ENCODE data around the gene EDRF1.

The EDRF1 gene

GRCh38 chr10:125781374-125781773, 61.9 kb downstream of the EDRF1 start:
- H3K36me3 Mint-ChIP-seq (ENCODE audit: low read depth) = no peaks in the 10 kb centered on the region

GRCh38 chr10:125782054-125782453, 62.5 kb downstream of the EDRF1 start:
- no peak overlapping the region for H3K27ac Mint-ChIP-seq
- H3K4me1 Mint-ChIP-seq (ENCODE audit: low read depth) = peaks cover 4% of the 10 kb centered on the region
- peaks cover under 1% of the 10 kb centered on the region for H3K36me3 Mint-ChIP-seq (ENCODE audit: low read depth)

More at GRCh38 chr10:125781374-125781773, 61.9 kb downstream of the EDRF1 start:
- Mint-ChIP-seq H3K27ac (no peak overlapping the region), H3K9me3 (no peaks in the 10 kb centered on the region), H3K4me1 (ENCODE audit: low read depth) (no peaks in the 10 kb centered on the region), H3K27me3 (peaks cover 9% of the 10 kb centered on the region), H3K4me3 (no peak overlapping the region)
- DNase-seq = no peak

GRCh38 chr10:125782616-125783015, 63.1 kb downstream of the EDRF1 start:
- peaks cover 4% of the 10 kb centered on the region for H3K27me3 Mint-ChIP-seq
- DNase-seq = no peak
- no peak overlapping the region for H3K27ac Mint-ChIP-seq
- H3K9me3 Mint-ChIP-seq = no peaks in the 10 kb centered on the region
- H3K4me1 Mint-ChIP-seq (ENCODE audit: low read depth) = peaks cover 9% of the 10 kb centered on the region
- peaks cover 3% of the 10 kb centered on the region for H3K36me3 Mint-ChIP-seq (ENCODE audit: low read depth)
- no peak overlapping the region for H3K4me3 Mint-ChIP-seq

More at GRCh38 chr10:125782054-125782453, 62.5 kb downstream of the EDRF1 start:
- Mint-ChIP-seq H3K4me3 (no peak overlapping the region), H3K27me3 (peaks cover 9% of the 10 kb centered on the region), H3K9me3 (no peaks in the 10 kb centered on the region)
- no peak for DNase-seq

DNA sequence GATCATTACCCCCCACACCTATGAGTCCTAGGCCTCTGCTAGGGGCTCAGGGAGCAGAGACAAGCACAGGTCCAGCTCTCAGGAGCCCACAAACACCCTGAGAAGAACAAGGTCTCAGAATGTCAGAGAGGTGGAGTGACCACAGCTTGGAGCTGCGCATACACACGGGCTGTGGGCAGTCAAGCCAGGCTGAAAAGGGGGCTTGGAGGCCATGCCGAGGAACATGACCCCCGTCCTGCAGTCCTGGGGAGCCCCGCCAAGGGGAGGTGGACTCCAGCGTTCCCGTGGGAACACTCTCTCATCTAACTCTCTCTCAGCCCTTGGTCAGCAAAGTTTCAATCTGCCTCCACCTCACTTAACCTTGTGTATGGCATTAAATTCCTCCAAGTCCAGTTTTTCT, 63.9 kb downstream of the EDRF1 start:
- peaks cover 7% of the 10 kb centered on the region for H3K36me3 Mint-ChIP-seq (ENCODE audit: low read depth)
- H3K27me3 Mint-ChIP-seq = no peaks in the 10 kb centered on the region
- peaks cover 17% of the 10 kb centered on the region for H3K4me1 Mint-ChIP-seq (ENCODE audit: low read depth)
- H3K27ac Mint-ChIP-seq = no peak overlapping the region
- no peak overlapping the region for H3K4me3 Mint-ChIP-seq
- no peak for DNase-seq
- H3K9me3 Mint-ChIP-seq = no peaks in the 10 kb centered on the region

DNA sequence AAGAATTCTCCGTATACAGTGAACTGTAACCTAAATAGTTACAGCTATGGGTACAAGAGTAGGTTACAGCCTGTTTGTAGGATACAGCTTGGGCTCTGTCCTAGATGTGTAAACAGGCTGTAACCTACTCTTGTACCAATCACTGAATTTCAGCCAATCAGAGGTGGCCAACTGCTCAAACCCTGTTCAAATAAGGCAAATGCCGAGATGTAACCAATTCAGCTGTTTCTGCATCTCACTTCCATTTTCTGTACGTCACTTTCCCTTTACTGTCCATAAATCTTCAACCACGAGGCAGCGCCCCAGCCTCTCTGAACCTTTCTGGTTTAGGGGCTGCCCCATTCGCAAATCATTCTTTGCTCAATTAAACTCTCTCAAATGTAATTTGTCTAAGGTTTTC, 64.4 kb downstream of the EDRF1 start:
- H3K4me1 Mint-ChIP-seq (ENCODE audit: low read depth) = peaks cover 23% of the 10 kb centered on the region
- no peaks in the 10 kb centered on the region for H3K27me3 Mint-ChIP-seq
- H3K9me3 Mint-ChIP-seq = no peaks in the 10 kb centered on the region
- H3K36me3 Mint-ChIP-seq (ENCODE audit: low read depth) = peaks cover 13% of the 10 kb centered on the region
- H3K27ac Mint-ChIP-seq = no peak overlapping the region
- no peak overlapping the region for H3K4me3 Mint-ChIP-seq
- no peak for DNase-seq

DNA sequence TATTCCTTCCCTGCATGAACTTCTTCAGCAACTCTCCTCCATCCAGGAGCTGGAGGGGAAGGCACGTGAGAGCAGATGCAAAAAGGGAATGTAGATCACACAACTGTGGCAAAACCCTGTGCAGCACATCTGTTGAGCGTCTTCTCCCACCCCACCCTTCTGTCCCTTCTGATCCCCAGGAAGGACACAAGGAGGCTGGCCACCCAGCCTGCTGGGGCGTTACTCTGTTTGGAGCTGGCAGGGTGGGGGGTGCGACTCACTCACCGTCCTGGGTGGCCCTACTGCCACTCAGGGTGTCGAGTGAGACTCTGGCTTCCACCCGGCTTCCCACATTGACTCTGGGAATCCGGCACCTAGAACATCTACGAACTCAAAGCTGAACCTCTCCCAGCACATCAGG, 66.3 kb downstream of the EDRF1 start:
- Mint-ChIP-seq H3K4me1 (ENCODE audit: low read depth) (peaks cover 28% of the 10 kb centered on the region), H3K27me3 (no peaks in the 10 kb centered on the region), H3K9me3 (no peaks in the 10 kb centered on the region), H3K4me3 (no peak overlapping the region), H3K27ac (no peak overlapping the region), H3K36me3 (ENCODE audit: low read depth) (peaks cover 24% of the 10 kb centered on the region)
- no peak for DNase-seq

DNA sequence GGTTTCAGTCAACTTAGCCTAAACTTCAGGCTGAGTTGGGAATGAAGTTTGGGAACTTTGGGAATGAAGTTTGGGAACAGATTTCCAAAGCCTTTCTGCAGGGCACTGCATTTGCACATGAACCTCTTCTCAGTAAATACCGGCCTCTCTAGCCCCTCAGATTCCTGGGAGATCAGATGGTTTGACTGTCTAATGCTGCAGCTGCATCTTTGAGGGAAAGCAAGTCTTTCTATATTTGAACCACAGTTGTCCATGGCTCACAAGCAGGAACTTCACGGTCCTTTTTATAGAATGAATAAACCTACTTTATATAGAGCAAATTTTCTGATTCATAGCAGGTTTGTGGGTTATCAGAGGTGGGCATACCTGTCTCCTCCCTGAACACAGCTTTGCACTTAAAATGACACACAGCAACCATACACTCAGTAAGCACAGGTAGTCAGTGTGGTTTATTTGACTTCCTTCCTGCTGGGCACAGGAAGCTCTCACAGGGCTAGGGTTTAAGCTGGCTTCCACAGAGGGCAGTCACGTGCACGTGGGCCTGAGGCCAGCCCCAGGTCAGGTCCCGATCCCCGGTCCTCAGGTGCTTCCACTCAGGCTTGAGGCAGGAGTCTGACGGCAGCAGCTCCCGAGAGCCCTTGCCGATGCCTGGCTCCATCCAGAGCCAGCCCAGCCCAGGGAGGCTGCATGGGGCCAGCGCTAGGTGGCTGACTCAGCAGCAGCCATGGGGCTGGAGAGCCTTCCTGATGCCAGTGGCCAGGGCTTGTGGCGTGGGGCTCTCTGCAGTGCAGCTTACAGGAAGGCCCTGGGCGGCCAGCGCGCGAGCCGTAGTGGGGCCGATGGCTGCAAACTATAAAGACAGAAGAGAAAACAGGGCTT, 68.9 kb downstream of the EDRF1 start:
- no peaks in the 10 kb centered on the region for H3K9me3 Mint-ChIP-seq
- peaks cover 28% of the 10 kb centered on the region for H3K4me1 Mint-ChIP-seq (ENCODE audit: low read depth)
- H3K27ac Mint-ChIP-seq = peak overlapping the region; percentile 68
- H3K36me3 Mint-ChIP-seq (ENCODE audit: low read depth) = peaks cover 45% of the 10 kb centered on the region
- no peak for DNase-seq
- H3K4me3 Mint-ChIP-seq = no peak overlapping the region
- H3K27me3 Mint-ChIP-seq = no peaks in the 10 kb centered on the region

GRCh38 chr10:125792342-125793300, 73.1 kb downstream of the EDRF1 start:
- Mint-ChIP-seq H3K27me3 (no peaks in the 10 kb centered on the region), H3K27ac (no peak overlapping the region), H3K4me3 (no peak overlapping the region), H3K4me1 (ENCODE audit: low read depth) (peaks cover 19% of the 10 kb centered on the region), H3K9me3 (no peaks in the 10 kb centered on the region), H3K36me3 (ENCODE audit: low read depth) (peaks cover 77% of the 10 kb centered on the region)
- no peak for DNase-seq

DNA sequence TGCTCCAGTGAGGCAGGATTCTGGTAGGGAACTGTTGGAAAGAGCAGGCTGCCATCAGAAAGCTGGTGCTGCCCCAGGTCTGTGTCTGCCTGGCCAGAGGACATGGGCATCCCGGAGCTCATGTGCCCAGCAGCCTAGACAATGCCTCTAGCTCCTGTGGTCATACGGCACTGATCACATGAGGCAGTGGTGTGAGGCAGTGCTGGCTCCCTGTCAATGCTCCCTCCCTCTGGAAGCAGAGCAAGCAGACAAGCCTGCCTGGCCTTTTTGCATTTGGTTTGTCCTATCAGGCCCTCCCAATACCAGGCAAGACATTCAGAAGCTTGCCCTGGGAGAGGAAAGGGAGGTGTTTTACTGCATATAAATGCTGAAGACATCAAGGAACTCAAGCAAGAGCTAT, 75.6 kb downstream of the EDRF1 start:
- no peaks in the 10 kb centered on the region for H3K4me1 Mint-ChIP-seq (ENCODE audit: low read depth)
- DNase-seq = no peak
- peaks cover 75% of the 10 kb centered on the region for H3K36me3 Mint-ChIP-seq (ENCODE audit: low read depth)
- H3K27me3 Mint-ChIP-seq = no peaks in the 10 kb centered on the region
- H3K4me3 Mint-ChIP-seq = no peak overlapping the region
- H3K27ac Mint-ChIP-seq = no peak overlapping the region
- H3K9me3 Mint-ChIP-seq = no peaks in the 10 kb centered on the region

DNA sequence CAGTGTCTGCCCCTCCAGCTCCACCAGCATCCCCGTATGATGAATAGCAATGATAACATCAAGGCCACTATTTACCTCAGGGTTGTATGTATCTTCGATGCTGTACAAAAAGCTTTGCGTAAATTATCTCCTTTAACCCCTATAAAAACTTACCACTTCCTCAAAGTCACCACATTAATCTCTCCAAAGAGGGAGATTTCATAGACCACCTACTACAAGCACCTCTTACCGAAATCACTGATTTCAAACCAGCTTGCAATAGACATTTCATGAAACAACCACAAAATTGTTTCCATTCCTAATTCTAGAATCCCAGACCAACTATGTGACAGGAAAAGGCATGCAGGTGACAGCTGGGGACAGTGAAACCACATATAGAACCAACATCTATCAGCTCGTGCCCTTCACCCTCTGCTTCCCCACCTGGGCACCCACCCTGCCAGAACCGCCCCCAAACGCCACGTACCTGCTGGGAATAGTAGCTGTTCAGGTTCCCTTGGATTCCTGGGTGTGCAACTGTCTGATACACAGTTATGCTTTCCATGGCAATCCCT, 76.2 kb downstream of the EDRF1 start:
- H3K36me3 Mint-ChIP-seq (ENCODE audit: low read depth) = peaks cover 77% of the 10 kb centered on the region
- DNase-seq = no peak
- H3K27me3 Mint-ChIP-seq = no peaks in the 10 kb centered on the region
- no peaks in the 10 kb centered on the region for H3K4me1 Mint-ChIP-seq (ENCODE audit: low read depth)
- peak overlapping the region; percentile 19 for H3K27ac Mint-ChIP-seq
- no peaks in the 10 kb centered on the region for H3K9me3 Mint-ChIP-seq
- no peak overlapping the region for H3K4me3 Mint-ChIP-seq

- Mint-ChIP-seq H3K27me3 (no peaks in the 10 kb centered on the region), H3K27ac (no peak overlapping the region), H3K4me3 (no peak overlapping the region), H3K36me3 (ENCODE audit: low read depth) (peaks cover 80% of the 10 kb centered on the region), H3K4me1 (ENCODE audit: low read depth) (no peaks in the 10 kb centered on the region), H3K9me3 (no peaks in the 10 kb centered on the region)
- no peak for DNase-seq
Measured at GRCh38 chr10:125797424-125797823, 77.9 kb downstream of the EDRF1 start.

DNA sequence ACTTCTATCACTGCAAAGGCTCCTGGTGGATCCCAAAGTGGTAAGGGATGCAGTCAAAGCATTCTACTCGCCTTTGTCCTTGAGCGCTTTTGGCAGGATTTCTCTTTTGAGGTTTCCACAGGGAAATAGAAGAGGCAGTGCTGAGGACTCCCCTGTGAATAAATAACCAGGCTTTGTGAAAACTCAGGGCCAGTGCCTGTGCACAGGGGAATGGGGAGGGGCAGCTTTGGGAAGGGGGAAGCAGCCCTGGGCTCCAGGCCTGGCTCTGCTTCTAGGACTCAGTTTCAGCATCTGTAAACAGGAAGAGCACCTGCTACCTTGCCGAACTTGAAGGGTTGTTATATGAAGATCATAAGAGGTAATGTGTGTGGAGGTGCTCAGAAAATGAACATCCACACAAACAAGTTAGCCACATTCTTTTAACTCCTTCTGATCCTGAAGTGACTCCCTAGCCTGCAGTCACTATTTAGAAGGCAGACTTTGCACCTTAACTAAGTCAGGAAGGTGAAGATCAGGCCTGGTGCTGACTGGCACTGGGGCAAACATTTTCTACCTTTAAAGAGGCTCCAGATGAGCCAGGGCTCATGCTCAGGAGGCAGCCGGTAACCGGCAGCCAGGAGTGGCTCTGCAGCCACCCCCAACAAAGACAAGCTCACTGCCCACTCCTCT, 78.6 kb downstream of the EDRF1 start:
- no peaks in the 10 kb centered on the region for H3K27me3 Mint-ChIP-seq
- no peaks in the 10 kb centered on the region for H3K9me3 Mint-ChIP-seq
- no peak overlapping the region for H3K27ac Mint-ChIP-seq
- no peaks in the 10 kb centered on the region for H3K4me1 Mint-ChIP-seq (ENCODE audit: low read depth)
- peaks cover 79% of the 10 kb centered on the region for H3K36me3 Mint-ChIP-seq (ENCODE audit: low read depth)
- DNase-seq = no peak
- H3K4me3 Mint-ChIP-seq = no peak overlapping the region

DNA sequence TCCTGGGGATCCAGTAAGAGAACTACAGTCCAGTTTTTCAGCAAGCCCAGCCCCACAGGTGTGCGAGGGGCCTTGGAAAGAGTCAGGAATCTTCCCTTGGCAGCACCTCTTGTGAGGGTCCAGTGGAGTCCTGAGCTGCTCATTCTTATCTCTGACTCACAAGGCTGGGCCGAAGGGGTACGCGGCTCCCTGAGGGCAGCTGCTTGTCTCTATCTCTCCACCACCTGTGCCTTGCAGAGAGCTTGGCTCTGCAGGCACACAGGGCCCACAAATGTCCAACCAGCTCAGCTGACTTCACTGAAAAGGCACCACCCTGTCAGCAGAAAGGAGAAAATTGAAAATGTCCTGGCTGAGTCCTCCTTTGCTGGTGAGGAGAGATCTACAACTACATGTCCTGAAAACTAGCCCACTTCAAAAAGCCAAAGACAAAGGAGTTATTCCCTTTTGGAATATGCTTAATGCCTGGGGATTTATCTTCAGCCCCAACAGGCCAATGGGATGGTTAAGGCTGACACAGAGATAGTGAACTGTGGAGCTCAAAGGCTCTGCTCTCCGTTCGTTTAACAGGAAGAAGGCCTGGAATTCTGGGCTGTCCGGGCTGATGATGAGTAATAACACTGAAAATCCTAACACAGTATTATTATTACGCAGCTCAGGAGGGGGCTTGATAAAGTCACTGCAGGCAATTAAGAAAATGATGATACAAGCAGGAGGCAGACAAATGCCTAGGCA, 80.1 kb downstream of the EDRF1 start:
- peak overlapping the region; percentile 10 for H3K27ac Mint-ChIP-seq

More for the DNA sequence above, 80.1 kb downstream of the EDRF1 start:
- Mint-ChIP-seq H3K4me1 (ENCODE audit: low read depth) (no peaks in the 10 kb centered on the region), H3K36me3 (ENCODE audit: low read depth) (peaks cover 77% of the 10 kb centered on the region), H3K27me3 (no peaks in the 10 kb centered on the region), H3K4me3 (no peak overlapping the region), H3K9me3 (no peaks in the 10 kb centered on the region)
- no peak for DNase-seq
